CD4-positive, alpha-beta T cell (primary cell): Measurements from ENCODE around the gene PTTG1IP2. TPM values are rescaled to one million over a fixed set of nuclear protein-coding genes. Genes with fewer than 3 reads are reported as not detected.

Source experiments
- ATAC-seq: fragments of 200-7000 bp; cut with Tn5 transposase; one replicate; pipeline ENCODE4 v1.10.0; 2022; ENCODE audit warnings: mild to moderate bottlenecking; ENCODE audit not compliant: poor library complexity
- CTCF ChIA-PET: fragments of 350-600 bp; sonication (Branson Sonifier 250); formaldehyde crosslinking; loops from one replicate; lab custom pipeline; 2021; ENCODE audit warnings: antibody characterized with exemption, inconsistent platforms; lab: Charles Lee
- POLR2A ChIA-PET: fragments of 350-600 bp; sonication (Branson Sonifier 250); formaldehyde crosslinking; loops from one replicate; lab custom pipeline; 2021; ENCODE audit warnings: antibody characterized with exemption, inconsistent platforms; lab: Charles Lee
- DNase-seq, 14 experiments: peaks; one replicate each; pipeline ENCODE4 v3.0.0-alpha.2; 2013 to 2020; ENCODE audit warnings: mixed read lengths in 2 of 14
- H3K27ac ChIP-seq, 2 donors: one replicate each; pipeline versions ENCODE4 v1.5.1 to v1.7.0; 2013; ENCODE audit warnings: low read length in 2 of 2, low read depth in 1 of 2, mild to moderate bottlenecking in 1 of 2
- H3K27me3 ChIP-seq, 2 experiments: 1 replicate in 1 of 2; 2 replicates in 1 of 2; pipeline versions ENCODE4 v1.6.1 to v1.7.0; 2013; ENCODE audit warnings: low read length in 2 of 2, control low read depth in 1 of 2, mild to moderate bottlenecking in 1 of 2, moderate library complexity in 1 of 2; ENCODE audit not compliant: insufficient read depth in 2 of 2, control insufficient read depth in 1 of 2
- H3K36me3 ChIP-seq: one replicate; pipeline ENCODE4 v1.6.1; 2013; ENCODE audit warnings: low read length, control low read depth; ENCODE audit not compliant: insufficient read depth
- H3K4me1 ChIP-seq: one replicate; pipeline ENCODE4 v1.6.1; 2013; ENCODE audit warnings: low read length, control low read depth; ENCODE audit not compliant: insufficient read depth
- H3K4me3 ChIP-seq: one replicate; pipeline ENCODE4 v1.5.1; 2013; ENCODE audit warnings: mild to moderate bottlenecking, low read length, moderate library complexity
- H3K9me3 ChIP-seq, 2 experiments: 1 replicate in 1 of 2; 2 replicates in 1 of 2; pipeline versions ENCODE4 v1.6.1 to v1.7.0; 2013; ENCODE audit warnings: low read length in 2 of 2, mild to moderate bottlenecking in 2 of 2, control low read depth in 1 of 2, moderate library complexity in 1 of 2; ENCODE audit not compliant: control insufficient read depth in 1 of 2, insufficient read depth in 1 of 2
- H3K27ac Mint-ChIP-seq: one replicate; pipeline ENCODE4 v1.8.0; 2020; ENCODE audit warnings: mixed read lengths
- H3K27me3 Mint-ChIP-seq: one replicate; pipeline ENCODE4 v1.8.0; 2021; ENCODE audit warnings: mixed read lengths
- H3K36me3 Mint-ChIP-seq: one replicate; pipeline ENCODE4 v1.8.0; 2021; ENCODE audit warnings: low read depth, mixed read lengths
- H3K4me1 Mint-ChIP-seq: one replicate; pipeline ENCODE4 v1.8.0; 2021; ENCODE audit warnings: low read depth, mixed read lengths
- H3K4me3 Mint-ChIP-seq: one replicate; pipeline ENCODE4 v1.8.0; 2020; ENCODE audit warnings: mild to moderate bottlenecking, mixed read lengths
- H3K9me3 Mint-ChIP-seq: one replicate; pipeline ENCODE4 v1.8.0; 2020; ENCODE audit warnings: mixed read lengths
- intact Hi-C, 2 experiments: fragments of 100-400 bp; cut with DNase I in 1 of 2; cut with micrococcal nuclease in 1 of 2; formaldehyde crosslinking; loops; one replicate each; pipeline versions ENCODE4 v1.15.1 to v1.9.0; 2023 to 2025; cut with DNase I, micrococcal nuclease
- total RNA-seq, 174 experiments: library from RNA in 2 of 174; stranded (reverse) in 2 of 174; gene quantifications; one replicate each; pipeline ENCODE4 v1.2.3 and lab custom pipeline; 2021 to 2026
- TF ChIP-seq, protein P1 (sequence below): fragments of 200-600 bp; IDR thresholded peaks from one replicate; pipeline ENCODE4 v1.8.0; 2022; ENCODE audit warnings: antibody characterized with exemption, mild to moderate bottlenecking

The PTTG1IP2 gene
- total RNA-seq, 2 experiments from 2014 or later, result not detected

- ATAC-seq, result no peak
- Mint-ChIP-seq H3K27ac (no peak overlapping the region), H3K4me3 (no peak overlapping the region), H3K4me1 (no peaks in the 10 kb centered on the region), H3K27me3 (peaks cover 10% of the 10 kb centered on the region), H3K9me3 (no peaks in the 10 kb centered on the region), H3K36me3 (no peaks in the 10 kb centered on the region)
- POLR2A ChIA-PET, result no interaction called here
- Histone ChIP-seq H3K27me3 (no peaks in the 10 kb centered on the region), H3K9me3 (no peaks in the 10 kb centered on the region), H3K27ac (no peak overlapping the region), H3K36me3 (no peaks in the 10 kb centered on the region), H3K4me3 (no peak overlapping the region), H3K4me1 (no peaks in the 10 kb centered on the region)
- CTCF ChIA-PET, result no interaction called here
- DNase-seq, result no peak
- TF ChIP-seq, protein P1, sequence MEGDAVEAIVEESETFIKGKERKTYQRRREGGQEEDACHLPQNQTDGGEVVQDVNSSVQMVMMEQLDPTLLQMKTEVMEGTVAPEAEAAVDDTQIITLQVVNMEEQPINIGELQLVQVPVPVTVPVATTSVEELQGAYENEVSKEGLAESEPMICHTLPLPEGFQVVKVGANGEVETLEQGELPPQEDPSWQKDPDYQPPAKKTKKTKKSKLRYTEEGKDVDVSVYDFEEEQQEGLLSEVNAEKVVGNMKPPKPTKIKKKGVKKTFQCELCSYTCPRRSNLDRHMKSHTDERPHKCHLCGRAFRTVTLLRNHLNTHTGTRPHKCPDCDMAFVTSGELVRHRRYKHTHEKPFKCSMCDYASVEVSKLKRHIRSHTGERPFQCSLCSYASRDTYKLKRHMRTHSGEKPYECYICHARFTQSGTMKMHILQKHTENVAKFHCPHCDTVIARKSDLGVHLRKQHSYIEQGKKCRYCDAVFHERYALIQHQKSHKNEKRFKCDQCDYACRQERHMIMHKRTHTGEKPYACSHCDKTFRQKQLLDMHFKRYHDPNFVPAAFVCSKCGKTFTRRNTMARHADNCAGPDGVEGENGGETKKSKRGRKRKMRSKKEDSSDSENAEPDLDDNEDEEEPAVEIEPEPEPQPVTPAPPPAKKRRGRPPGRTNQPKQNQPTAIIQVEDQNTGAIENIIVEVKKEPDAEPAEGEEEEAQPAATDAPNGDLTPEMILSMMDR, result no peak
- intact Hi-C loops, result no loop called here
Observed at GRCh38 chr7:90492250-90492649, 22.8 kb downstream of the PTTG1IP2 start.

DNA sequence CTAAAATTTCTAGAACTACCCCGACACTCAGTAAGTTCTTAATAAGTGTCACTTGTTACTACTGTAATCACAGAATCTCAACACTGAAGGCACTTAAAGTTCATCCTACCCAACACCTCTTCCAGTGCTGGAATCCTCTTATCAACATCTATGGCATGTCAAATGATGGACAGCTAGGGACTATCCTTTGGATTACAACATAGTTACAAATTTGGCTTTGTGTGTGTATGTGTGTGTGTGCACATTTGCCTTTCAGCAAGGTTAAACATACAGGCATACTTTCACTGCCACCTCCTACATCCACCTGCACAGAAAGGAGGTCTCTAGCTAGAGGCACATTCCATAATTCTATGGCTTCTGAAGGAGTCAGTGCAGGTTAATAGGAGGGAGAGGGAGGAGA is 25.8 kb downstream of the PTTG1IP2 start:
- Histone ChIP-seq H3K4me3 (no peak overlapping the region), H3K4me1 (no peaks in the 10 kb centered on the region), H3K27me3 (no peaks in the 10 kb centered on the region), H3K9me3 (no peaks in the 10 kb centered on the region), H3K36me3 (no peaks in the 10 kb centered on the region), H3K27ac (no peak overlapping the region)
- ChIA-PET POLR2A (no interaction called here), CTCF (no interaction called here)
- DNase-seq (no peak), ATAC-seq (no peak)
- intact Hi-C loops, result no loop called here
- H3K27me3 Mint-ChIP-seq, result peaks cover 9% of the 10 kb centered on the region
- H3K4me3 Mint-ChIP-seq, result no peak overlapping the region
- no peaks in the 10 kb centered on the region for H3K4me1 Mint-ChIP-seq
- TF ChIP-seq, protein P1, result no peak
- no peak overlapping the region for H3K27ac Mint-ChIP-seq
- no peaks in the 10 kb centered on the region for H3K9me3 Mint-ChIP-seq
- H3K36me3 Mint-ChIP-seq, result no peaks in the 10 kb centered on the region

- H3K4me3 Mint-ChIP-seq, result no peak overlapping the region
Observed at GRCh38 chr7:90502539-90502938, 33.1 kb downstream of the PTTG1IP2 start.

More at GRCh38 chr7:90502539-90502938, 33.1 kb downstream of the PTTG1IP2 start:
- Mint-ChIP-seq H3K27me3 (peaks cover 4% of the 10 kb centered on the region), H3K4me1 (no peaks in the 10 kb centered on the region), H3K36me3 (no peaks in the 10 kb centered on the region), H3K9me3 (no peaks in the 10 kb centered on the region), H3K27ac (no peak overlapping the region)
- Histone ChIP-seq H3K27ac (no peak overlapping the region), H3K9me3 (no peaks in the 10 kb centered on the region), H3K4me3 (no peak overlapping the region), H3K4me1 (no peaks in the 10 kb centered on the region), H3K27me3 (no peaks in the 10 kb centered on the region), H3K36me3 (no peaks in the 10 kb centered on the region)
- intact Hi-C loops, result no loop called here
- no peak for ATAC-seq
- TF ChIP-seq, protein P1, result no peak
- ChIA-PET POLR2A (no interaction called here), CTCF (no interaction called here)
- no peak for DNase-seq
